Measurements from ENCODE around the gene PRRC2B.

GRCh38 chr9:131406563-131407436 lies 12.9 kb downstream of the PRRC2B start:
- TF ChIP-seq POLR2A (IDR thresholded peaks at IDR 0.05), result no peak
- TF ChIP-seq, protein P1, sequence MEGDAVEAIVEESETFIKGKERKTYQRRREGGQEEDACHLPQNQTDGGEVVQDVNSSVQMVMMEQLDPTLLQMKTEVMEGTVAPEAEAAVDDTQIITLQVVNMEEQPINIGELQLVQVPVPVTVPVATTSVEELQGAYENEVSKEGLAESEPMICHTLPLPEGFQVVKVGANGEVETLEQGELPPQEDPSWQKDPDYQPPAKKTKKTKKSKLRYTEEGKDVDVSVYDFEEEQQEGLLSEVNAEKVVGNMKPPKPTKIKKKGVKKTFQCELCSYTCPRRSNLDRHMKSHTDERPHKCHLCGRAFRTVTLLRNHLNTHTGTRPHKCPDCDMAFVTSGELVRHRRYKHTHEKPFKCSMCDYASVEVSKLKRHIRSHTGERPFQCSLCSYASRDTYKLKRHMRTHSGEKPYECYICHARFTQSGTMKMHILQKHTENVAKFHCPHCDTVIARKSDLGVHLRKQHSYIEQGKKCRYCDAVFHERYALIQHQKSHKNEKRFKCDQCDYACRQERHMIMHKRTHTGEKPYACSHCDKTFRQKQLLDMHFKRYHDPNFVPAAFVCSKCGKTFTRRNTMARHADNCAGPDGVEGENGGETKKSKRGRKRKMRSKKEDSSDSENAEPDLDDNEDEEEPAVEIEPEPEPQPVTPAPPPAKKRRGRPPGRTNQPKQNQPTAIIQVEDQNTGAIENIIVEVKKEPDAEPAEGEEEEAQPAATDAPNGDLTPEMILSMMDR (IDR thresholded peaks at IDR 0.05), result no peak

All from lower leg skin (tissue), 3 donors.